HCT116 (cell line): ENCODE results near the gene MYO16. TPM values are rescaled to one million over a fixed set of nuclear protein-coding genes. Genes with fewer than 3 reads are reported as not detected.

Experiments used
- ATAC-seq: fragments of 200-7000 bp; cut with Tn5 transposase; 2 replicates; pipeline ENCODE4 v1.9.1; 2020; ENCODE audit warnings: mild to moderate bottlenecking, moderate library complexity
- BruUV-seq: library from RNA; stranded (reverse); fragments of 400-500 nt; replicated peaks from 2 replicates; lab custom pipeline; 2021; lab: Mats Ljungman, UMichigan
- CTCF ChIA-PET: fragments of 300-600 bp; sonication (Branson Sonifier 250); formaldehyde crosslinking; loops from one replicate; lab custom pipeline; 2021; ENCODE audit warnings: antibody characterized with exemption; lab: Charles Lee
- POLR2A ChIA-PET: fragments of 300-600, 350-600 bp; sonication (Branson Sonifier 250); formaldehyde crosslinking; loops from one replicate; lab custom pipeline; 2021; ENCODE audit warnings: antibody characterized with exemption; lab: Charles Lee
- RAD21 ChIA-PET, 2 experiments: fragments of 300-600 bp; sonication (Branson Sonifier 250); formaldehyde crosslinking; loops; one replicate each; lab custom pipeline; 2023; ENCODE audit warnings: low total read pairs in 2 of 2; ENCODE audit not compliant: uncharacterized antibody in 2 of 2, unreplicated experiment in 2 of 2, low non-redundant PET in 1 of 2; lab: Charles Lee
- DNase-seq: peaks from one replicate; pipeline ENCODE4 v3.0.0-alpha.2; 2010; ENCODE audit warnings: low read depth, low spot score
- H2AFZ ChIP-seq: fragments of 200-600 bp; shearing (Covaris generic), sonication (generic); 2 replicates; pipeline ENCODE4 v1.6.1; 2017; ENCODE audit warnings: low read depth, mixed run types, mixed read lengths, antibody characterized with exemption, low read length; ENCODE audit not compliant: poor library complexity, severe bottlenecking
- H3K27ac ChIP-seq: 2 replicates; pipeline ENCODE4 v1.5.1; 2012; ENCODE audit warnings: low read depth, low read length
- H3K27me3 ChIP-seq: fragments of 200-600 bp; sonication (generic); 2 replicates; pipeline ENCODE4 v1.6.1; 2016; ENCODE audit warnings: mixed run types, low read length, mixed read lengths; ENCODE audit not compliant: insufficient read depth
- H3K36me3 ChIP-seq, 2 experiments: fragments of 200-500 bp in 1 of 2; fragments of 200-600 bp in 1 of 2; sonication (Bioruptor generic) in 1 of 2; sonication (generic) in 1 of 2; 2 replicates each; pipeline versions ENCODE4 v1.5.1 to v1.6.1; 2014 to 2016; ENCODE audit warnings: low read length in 2 of 2, inconsistent platforms in 1 of 2, mixed read lengths in 1 of 2, mixed run types in 1 of 2; ENCODE audit not compliant: insufficient read depth in 2 of 2, control insufficient read depth in 1 of 2
- H3K4me1 ChIP-seq, 2 experiments: fragments of 200-600 bp in 1 of 2; sonication (generic) in 1 of 2; 2 replicates each; pipeline versions ENCODE4 v1.5.1 to v1.6.1; 2012 to 2017; ENCODE audit warnings: low read length in 2 of 2, inconsistent platforms in 1 of 2, mild to moderate bottlenecking in 1 of 2, mixed read lengths in 1 of 2, mixed run types in 1 of 2, moderate library complexity in 1 of 2; ENCODE audit not compliant: insufficient read depth in 2 of 2, control insufficient read depth in 1 of 2
- H3K4me2 ChIP-seq: fragments of 200-600 bp; sonication (generic); 2 replicates; pipeline ENCODE4 v1.6.1; 2017; ENCODE audit warnings: mixed run types, low read length, mixed read lengths
- H3K4me3 ChIP-seq, 2 experiments: fragments of 200-600 bp in 1 of 2; sonication (generic) in 1 of 2; replicated peaks in 1 of 2; 2 replicates each; pipeline ENCODE4 v1.5.1; 2011 to 2016; ENCODE audit warnings: low read length in 2 of 2, control low read depth in 1 of 2, low read depth in 1 of 2, mild to moderate bottlenecking in 1 of 2, mixed read lengths in 1 of 2, mixed run types in 1 of 2
- H3K79me2 ChIP-seq: fragments of 200-600 bp; sonication (generic); 2 replicates; pipeline ENCODE4 v1.6.1; 2017; ENCODE audit warnings: mild to moderate bottlenecking, mixed run types, low read length, moderate library complexity, mixed read lengths; ENCODE audit not compliant: insufficient read depth
- H3K9ac ChIP-seq: fragments of 200-600 bp; sonication (generic); 2 replicates; pipeline ENCODE4 v1.6.1; 2016; ENCODE audit warnings: low read length, mixed read lengths
- H3K9me2 ChIP-seq: fragments of 200-600 bp; sonication (generic), shearing (Covaris generic); 2 replicates; pipeline ENCODE4 v1.6.1; 2017; ENCODE audit warnings: mixed run types, mild to moderate bottlenecking, moderate library complexity; ENCODE audit not compliant: insufficient read depth
- H3K9me3 ChIP-seq, 2 experiments: fragments of 200-500 bp in 1 of 2; fragments of 200-600 bp in 1 of 2; sonication (Bioruptor generic) in 1 of 2; sonication (generic) in 1 of 2; 2 replicates each; pipeline ENCODE4 v1.6.1; 2014 to 2017; ENCODE audit warnings: low read length in 2 of 2, mixed read lengths in 2 of 2, inconsistent platforms in 1 of 2, low read depth in 1 of 2, mild to moderate bottlenecking in 1 of 2, mixed run types in 1 of 2, moderate library complexity in 1 of 2; ENCODE audit not compliant: control insufficient read depth in 1 of 2, insufficient read depth in 1 of 2
- H4K20me1 ChIP-seq: fragments of 200-600 bp; sonication (generic), shearing (Covaris generic); 2 replicates; pipeline ENCODE4 v1.6.1; 2017; ENCODE audit warnings: mixed run types, mild to moderate bottlenecking, moderate library complexity; ENCODE audit not compliant: insufficient read depth
- ATF3 ChIP-seq: IDR thresholded peaks from 2 replicates; pipeline ENCODE4 v1.6.1; 2012
- CEBPB ChIP-seq: IDR thresholded peaks from 2 replicates; pipeline ENCODE4 v1.6.1; 2012; ENCODE audit warnings: low read depth
- CTCF ChIP-seq, 3 experiments: fragments of 200-600 bp in 1 of 3; sonication (generic) in 1 of 3; IDR thresholded peaks in 2 of 3; conservative IDR thresholded peaks in 1 of 3; 2 replicates each; pipeline ENCODE4 v1.5.1; 2012 to 2017; ENCODE audit warnings: low read depth in 2 of 3, low read length in 2 of 3, antibody characterized with exemption in 1 of 3, borderline replicate concordance in 1 of 3, control low read depth in 1 of 3, mild to moderate bottlenecking in 1 of 3, mixed read lengths in 1 of 3, mixed run types in 1 of 3, moderate library complexity in 1 of 3; ENCODE audit not compliant: insufficient read depth in 1 of 3
- ELF1 ChIP-seq: IDR thresholded peaks from 2 replicates; pipeline ENCODE4 v1.6.1; 2012; ENCODE audit warnings: low read depth, borderline replicate concordance
- EZH2phosphoT487 ChIP-seq: fragments of 200-600 bp; IDR thresholded peaks from 2 replicates; pipeline ENCODE4 v1.6.1; 2018; ENCODE audit warnings: antibody characterized with exemption, borderline replicate concordance
- FOSL1 ChIP-seq: IDR thresholded peaks from 2 replicates; pipeline ENCODE4 v1.6.1; 2012; ENCODE audit warnings: low read depth
- JUND ChIP-seq: IDR thresholded peaks from 2 replicates; pipeline ENCODE4 v1.6.1; 2012
- RAD21 ChIP-seq: IDR thresholded peaks from 2 replicates; pipeline ENCODE4 v1.6.1; 2012; ENCODE audit warnings: low read depth, mild to moderate bottlenecking
- SIN3A ChIP-seq: IDR thresholded peaks from 2 replicates; pipeline ENCODE4 v1.6.1; 2012; ENCODE audit warnings: low read depth
- SP1 ChIP-seq: IDR thresholded peaks from 2 replicates; pipeline ENCODE4 v1.6.1; 2012; ENCODE audit warnings: low read depth
- TCF7L2 ChIP-seq: IDR thresholded peaks from 2 replicates; pipeline ENCODE4 v1.7.0; 2011; ENCODE audit warnings: borderline replicate concordance, inconsistent platforms; ENCODE audit not compliant: insufficient read depth, insufficient read length; ENCODE audit errors: extremely low read depth
- ZFX ChIP-seq: fragments of 450-650 bp; IDR thresholded peaks from 2 replicates; pipeline ENCODE4 v1.6.1; 2017
- intact Hi-C: fragments of 100-400 bp; cut with micrococcal nuclease; formaldehyde crosslinking; loops from 2 replicates; pipeline ENCODE4 v1.10.0; 2022
- total RNA-seq: library from RNA; stranded (reverse); gene quantifications from one replicate; pipeline ENCODE4 v1.2.1, GENCODE V29; 2021; ENCODE audit not compliant: unreplicated experiment

The MYO16 gene
- total RNA-seq, 1 experiment from 2014 or later, result 0.07 TPM

GRCh38 chr13:108944760-108945159 is 315.3 kb downstream of the MYO16 start:
- Histone ChIP-seq H3K4me3 (no peak overlapping the region), H3K27ac (no peak overlapping the region), H3K4me2 (no peak overlapping the region), H3K9me3 (no peaks in the 10 kb centered on the region), H3K27me3 (no peaks in the 10 kb centered on the region), H3K4me1 (peaks cover 0 to 14% of the 10 kb centered on the region in 2 experiments; a peak in 3 of 4 replicates), H3K79me2 (no peaks in the 10 kb centered on the region), H3K9ac (no peak overlapping the region), H3K9me2 (no peaks in the 10 kb centered on the region), H4K20me1 (no peaks in the 10 kb centered on the region), H2AFZ (no peak overlapping the region), H3K36me3 (no peaks in the 10 kb centered on the region)
- ATAC-seq (no peak), DNase-seq (no peak)
- CTCF ChIA-PET, result no interaction called here
- TF ChIP-seq ELF1, result no peak
- no peak for TF ChIP-seq EZH2phosphoT487
- TF ChIP-seq ZFX, result no peak
- no peak for TF ChIP-seq SP1
- no peak for TF ChIP-seq CEBPB
- no peak for TF ChIP-seq ATF3
- no peak for TF ChIP-seq SIN3A
- TF ChIP-seq RAD21, result no peak
- TF ChIP-seq JUND, result no peak
- no peak for TF ChIP-seq TCF7L2
- TF ChIP-seq FOSL1, result no peak
- TF ChIP-seq CTCF (IDR thresholded peaks at IDR 0.05 in 2 of 3, conservative IDR thresholded peaks at IDR 0.05 in 1 of 3; ENCODE audit: borderline replicate concordance in 1 of 3, insufficient read depth in 1 of 3, low read depth in 2 of 3, low read length in 2 of 3), result no peak
- intact Hi-C loops, result no loop called here
- RAD21 ChIA-PET, result no interaction called here
- POLR2A ChIA-PET, result no interaction called here
- no TSS peak for BruUV-seq
